Neural cell (in vitro differentiated cells): Measurements from ENCODE around the gene TOB1. TPM values are rescaled to one million over a fixed set of nuclear protein-coding genes. Genes with fewer than 3 reads are reported as not detected.

Experiments
- H2AFZ ChIP-seq: fragments of 200-600, 300-800 bp; sonication (generic), shearing (Covaris generic); 2 replicates; pipeline ENCODE4 v1.6.0; 2014; ENCODE audit warnings: low read depth, mild to moderate bottlenecking, antibody characterized with exemption, low read length, moderate library complexity
- H3F3A ChIP-seq: fragments of 200-600 bp; shearing (Covaris generic); 2 replicates; pipeline ENCODE4 v1.6.1; 2016; ENCODE audit warnings: mild to moderate bottlenecking, moderate library complexity, mixed read lengths, antibody characterized with exemption, low read length; ENCODE audit not compliant: insufficient read depth, poor library complexity, severe bottlenecking
- H3K27ac ChIP-seq: fragments of 200-600, 300-800 bp; sonication (generic), shearing (Covaris generic); 2 replicates; pipeline ENCODE4 v1.5.1; 2014; ENCODE audit warnings: mild to moderate bottlenecking, low read length, moderate library complexity
- H3K27me3 ChIP-seq: fragments of 300-800, 200-600 bp; sonication (generic), shearing (Covaris generic); 2 replicates; pipeline ENCODE4 v1.6.0; 2014; ENCODE audit warnings: mild to moderate bottlenecking, low read depth, low read length, moderate library complexity; ENCODE audit not compliant: insufficient read depth
- H3K36me3 ChIP-seq: fragments of 300-800, 200-600 bp; sonication (generic), shearing (Covaris generic); 2 replicates; pipeline ENCODE4 v1.5.1; 2014; ENCODE audit warnings: mild to moderate bottlenecking, antibody characterized with exemption, low read length, moderate library complexity; ENCODE audit not compliant: insufficient read depth
- H3K4me2 ChIP-seq: fragments of 300-800, 200-600 bp; sonication (generic), shearing (Covaris generic); 2 replicates; pipeline ENCODE4 v1.6.0; 2014; ENCODE audit warnings: mild to moderate bottlenecking, low read length
- H3K4me3 ChIP-seq: fragments of 300-800, 200-600 bp; sonication (generic), shearing (Covaris generic); 2 replicates; pipeline ENCODE4 v1.5.1; 2014; ENCODE audit warnings: mild to moderate bottlenecking, low read length, moderate library complexity
- H3K79me2 ChIP-seq: fragments of 200-600 bp; shearing (Covaris generic); replicated peaks from 2 replicates; pipeline ENCODE4 v1.6.0; 2014; ENCODE audit warnings: mild to moderate bottlenecking, low read length, moderate library complexity; ENCODE audit not compliant: insufficient read depth
- H3K9ac ChIP-seq: fragments of 300-800, 200-600 bp; sonication (generic), shearing (Covaris generic); 2 replicates; pipeline ENCODE4 v1.6.1; 2016; ENCODE audit warnings: mild to moderate bottlenecking, low read length, mixed read lengths
- H3K9me2 ChIP-seq: fragments of 200-600 bp; shearing (Covaris generic); 2 replicates; pipeline ENCODE4 v1.6.1; 2016; ENCODE audit warnings: mild to moderate bottlenecking, low read length, mixed read lengths; ENCODE audit not compliant: insufficient read depth
- H3K9me3 ChIP-seq: fragments of 200-600, 300-800 bp; sonication (generic), shearing (Covaris generic); 2 replicates; pipeline ENCODE4 v1.6.1; 2016; ENCODE audit warnings: mild to moderate bottlenecking, mixed run types, low read length, moderate library complexity, mixed read lengths
- H4K20me1 ChIP-seq: fragments of 200-600 bp; shearing (Covaris generic); 2 replicates; pipeline ENCODE4 v1.6.1; 2016; ENCODE audit warnings: mild to moderate bottlenecking, mixed run types; ENCODE audit not compliant: insufficient read depth
- EP300 ChIP-seq: fragments of 450-650 bp; conservative IDR thresholded peaks from 2 replicates; pipeline ENCODE4 v1.6.1; 2014; ENCODE audit warnings: antibody characterized with exemption, mild to moderate bottlenecking, moderate library complexity; ENCODE audit not compliant: poor library complexity, severe bottlenecking
- EZH2 ChIP-seq: fragments of 200-600, 300-800 bp; shearing (Covaris generic), sonication (generic); IDR thresholded peaks from 2 replicates; pipeline ENCODE4 v1.6.1; 2014; ENCODE audit warnings: antibody characterized with exemption, low read length, borderline replicate concordance, mild to moderate bottlenecking; ENCODE audit not compliant: insufficient read depth, poor library complexity, severe bottlenecking
- MXI1 ChIP-seq: fragments of 450-650 bp; conservative IDR thresholded peaks from 2 replicates; pipeline ENCODE4 v1.6.1; 2014; ENCODE audit warnings: antibody characterized with exemption, mild to moderate bottlenecking; ENCODE audit not compliant: poor library complexity, severe bottlenecking
- POLR2AphosphoS5 ChIP-seq: IDR thresholded peaks from 2 replicates; pipeline ENCODE4 v1.6.1; 2012
- RAD21 ChIP-seq: fragments of 450-650 bp; conservative IDR thresholded peaks from 2 replicates; pipeline ENCODE4 v1.6.1; 2014; ENCODE audit warnings: antibody characterized with exemption, mild to moderate bottlenecking, moderate library complexity
- SMC3 ChIP-seq: fragments of 450-650 bp; conservative IDR thresholded peaks from 2 replicates; pipeline ENCODE4 v1.6.1; 2014; ENCODE audit warnings: antibody characterized with exemption, mild to moderate bottlenecking, moderate library complexity; ENCODE audit not compliant: poor library complexity
- TAF1 ChIP-seq: IDR thresholded peaks from 2 replicates; pipeline ENCODE4 v1.6.1; 2012; ENCODE audit warnings: low read depth
- polyA plus RNA-seq: library from polyadenylated mRNA; depleted of rRNA; stranded (reverse); fragments of >200 nt; gene quantifications from 2 replicates; pipeline ENCODE4 v1.2.3, GENCODE V29; 2014
- TF ChIP-seq, protein P1 (sequence below): fragments of 450-650 bp; IDR thresholded peaks from 2 replicates; pipeline ENCODE4 v1.5.1; 2014; ENCODE audit warnings: antibody characterized with exemption, mild to moderate bottlenecking, moderate library complexity; ENCODE audit not compliant: poor library complexity, severe bottlenecking
- TF ChIP-seq, protein P2 (sequence below): IDR thresholded peaks from 2 replicates; pipeline ENCODE4 v1.6.1; 2012; ENCODE audit warnings: borderline replicate concordance

The TOB1 gene
- polyA plus RNA-seq, 1 donor from 2014 or later, result 8.9 TPM

DNA sequence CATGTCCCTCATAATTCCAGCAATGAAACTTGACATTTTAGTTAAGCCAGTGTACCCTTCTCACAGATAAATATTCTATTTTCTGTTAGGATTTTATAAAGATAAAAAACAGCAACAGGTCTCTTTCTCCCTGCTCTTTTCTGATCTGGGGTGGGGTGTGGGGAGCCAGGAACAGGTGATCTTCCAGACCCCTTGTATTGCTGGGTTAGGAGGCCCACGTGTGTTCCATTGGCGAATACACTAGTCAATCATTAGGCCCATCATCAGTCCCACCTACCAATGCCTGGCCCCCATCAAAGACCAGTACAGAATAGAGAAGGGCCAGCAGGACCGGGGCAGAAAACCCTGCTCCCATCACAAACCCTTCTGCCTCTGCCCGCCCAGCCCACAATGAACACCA, 40.3 kb upstream of the TOB1 start:
- H4K20me1 ChIP-seq, result no peaks in the 10 kb centered on the region
- no peak overlapping the region for H3K27ac ChIP-seq

DNA sequence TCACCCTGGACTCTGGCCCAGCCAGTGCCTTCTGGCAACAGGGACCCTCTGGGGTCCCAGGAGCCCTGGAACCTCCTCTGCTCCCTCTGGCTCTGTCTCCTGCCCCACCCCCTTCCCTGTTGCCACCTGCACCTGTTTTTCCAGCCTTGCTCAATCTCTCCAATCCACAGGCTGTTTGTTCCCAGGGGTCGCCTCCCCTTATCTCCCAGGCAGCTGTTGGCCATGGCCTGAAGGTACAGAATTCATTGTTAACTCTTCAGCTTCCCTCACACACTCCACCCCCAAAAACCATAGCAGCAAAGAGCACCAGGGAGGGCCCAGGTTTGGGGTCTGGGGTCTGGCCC, 39.3 kb upstream of the TOB1 start:
- H3K9me3 ChIP-seq, result no peaks in the 10 kb centered on the region
- TF ChIP-seq, protein P1, sequence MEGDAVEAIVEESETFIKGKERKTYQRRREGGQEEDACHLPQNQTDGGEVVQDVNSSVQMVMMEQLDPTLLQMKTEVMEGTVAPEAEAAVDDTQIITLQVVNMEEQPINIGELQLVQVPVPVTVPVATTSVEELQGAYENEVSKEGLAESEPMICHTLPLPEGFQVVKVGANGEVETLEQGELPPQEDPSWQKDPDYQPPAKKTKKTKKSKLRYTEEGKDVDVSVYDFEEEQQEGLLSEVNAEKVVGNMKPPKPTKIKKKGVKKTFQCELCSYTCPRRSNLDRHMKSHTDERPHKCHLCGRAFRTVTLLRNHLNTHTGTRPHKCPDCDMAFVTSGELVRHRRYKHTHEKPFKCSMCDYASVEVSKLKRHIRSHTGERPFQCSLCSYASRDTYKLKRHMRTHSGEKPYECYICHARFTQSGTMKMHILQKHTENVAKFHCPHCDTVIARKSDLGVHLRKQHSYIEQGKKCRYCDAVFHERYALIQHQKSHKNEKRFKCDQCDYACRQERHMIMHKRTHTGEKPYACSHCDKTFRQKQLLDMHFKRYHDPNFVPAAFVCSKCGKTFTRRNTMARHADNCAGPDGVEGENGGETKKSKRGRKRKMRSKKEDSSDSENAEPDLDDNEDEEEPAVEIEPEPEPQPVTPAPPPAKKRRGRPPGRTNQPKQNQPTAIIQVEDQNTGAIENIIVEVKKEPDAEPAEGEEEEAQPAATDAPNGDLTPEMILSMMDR, result no peak
- no peak overlapping the region for H2AFZ ChIP-seq
- H3K9ac ChIP-seq, result no peak overlapping the region
- H3K36me3 ChIP-seq, result no peaks in the 10 kb centered on the region
- no peaks in the 10 kb centered on the region for H3K9me2 ChIP-seq
- H3K27ac ChIP-seq, result no peak overlapping the region
- no peak overlapping the region for H3K4me3 ChIP-seq
- H3K79me2 ChIP-seq, result no peaks in the 10 kb centered on the region
- no peaks in the 10 kb centered on the region for H4K20me1 ChIP-seq
- no peaks in the 10 kb centered on the region for H3F3A ChIP-seq
- H3K4me2 ChIP-seq, result no peak overlapping the region
- H3K27me3 ChIP-seq, result no peaks in the 10 kb centered on the region

More for the DNA sequence above, 40.3 kb upstream of the TOB1 start:
- H3F3A ChIP-seq, result no peaks in the 10 kb centered on the region
- no peaks in the 10 kb centered on the region for H3K36me3 ChIP-seq
- H3K9me2 ChIP-seq, result no peaks in the 10 kb centered on the region
- TF ChIP-seq, protein P2, sequence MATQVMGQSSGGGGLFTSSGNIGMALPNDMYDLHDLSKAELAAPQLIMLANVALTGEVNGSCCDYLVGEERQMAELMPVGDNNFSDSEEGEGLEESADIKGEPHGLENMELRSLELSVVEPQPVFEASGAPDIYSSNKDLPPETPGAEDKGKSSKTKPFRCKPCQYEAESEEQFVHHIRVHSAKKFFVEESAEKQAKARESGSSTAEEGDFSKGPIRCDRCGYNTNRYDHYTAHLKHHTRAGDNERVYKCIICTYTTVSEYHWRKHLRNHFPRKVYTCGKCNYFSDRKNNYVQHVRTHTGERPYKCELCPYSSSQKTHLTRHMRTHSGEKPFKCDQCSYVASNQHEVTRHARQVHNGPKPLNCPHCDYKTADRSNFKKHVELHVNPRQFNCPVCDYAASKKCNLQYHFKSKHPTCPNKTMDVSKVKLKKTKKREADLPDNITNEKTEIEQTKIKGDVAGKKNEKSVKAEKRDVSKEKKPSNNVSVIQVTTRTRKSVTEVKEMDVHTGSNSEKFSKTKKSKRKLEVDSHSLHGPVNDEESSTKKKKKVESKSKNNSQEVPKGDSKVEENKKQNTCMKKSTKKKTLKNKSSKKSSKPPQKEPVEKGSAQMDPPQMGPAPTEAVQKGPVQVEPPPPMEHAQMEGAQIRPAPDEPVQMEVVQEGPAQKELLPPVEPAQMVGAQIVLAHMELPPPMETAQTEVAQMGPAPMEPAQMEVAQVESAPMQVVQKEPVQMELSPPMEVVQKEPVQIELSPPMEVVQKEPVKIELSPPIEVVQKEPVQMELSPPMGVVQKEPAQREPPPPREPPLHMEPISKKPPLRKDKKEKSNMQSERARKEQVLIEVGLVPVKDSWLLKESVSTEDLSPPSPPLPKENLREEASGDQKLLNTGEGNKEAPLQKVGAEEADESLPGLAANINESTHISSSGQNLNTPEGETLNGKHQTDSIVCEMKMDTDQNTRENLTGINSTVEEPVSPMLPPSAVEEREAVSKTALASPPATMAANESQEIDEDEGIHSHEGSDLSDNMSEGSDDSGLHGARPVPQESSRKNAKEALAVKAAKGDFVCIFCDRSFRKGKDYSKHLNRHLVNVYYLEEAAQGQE, result no peak
- TF ChIP-seq TAF1, result no peak
- TF ChIP-seq, protein P1, result no peak
- TF ChIP-seq EZH2, result no peak
- TF ChIP-seq RAD21, result no peak
- TF ChIP-seq EP300, result no peak
- TF ChIP-seq MXI1, result no peak
- no peak for TF ChIP-seq SMC3
- no peak for TF ChIP-seq POLR2AphosphoS5
- H3K9me3 ChIP-seq, result no peaks in the 10 kb centered on the region
- H3K4me3 ChIP-seq, result no peak overlapping the region
- no peaks in the 10 kb centered on the region for H3K27me3 ChIP-seq
- no peak overlapping the region for H3K9ac ChIP-seq
- no peaks in the 10 kb centered on the region for H3K79me2 ChIP-seq
- no peak overlapping the region for H2AFZ ChIP-seq
- H3K4me2 ChIP-seq, result no peak overlapping the region
